HUDEP-2 (cell line): Measurements from ENCODE around the gene RNF115.
A peak's percentile ranks its signal among the peaks of the same experiment; 100 is the strongest.

Source experiments
- DNase-seq, 76 experiments: peaks; one replicate each; lab custom pipeline; 2025; ENCODE audit not compliant: unreplicated experiment in 76 of 76; lab: John Stamatoyannopoulos, UW

The RNF115 gene

DNA sequence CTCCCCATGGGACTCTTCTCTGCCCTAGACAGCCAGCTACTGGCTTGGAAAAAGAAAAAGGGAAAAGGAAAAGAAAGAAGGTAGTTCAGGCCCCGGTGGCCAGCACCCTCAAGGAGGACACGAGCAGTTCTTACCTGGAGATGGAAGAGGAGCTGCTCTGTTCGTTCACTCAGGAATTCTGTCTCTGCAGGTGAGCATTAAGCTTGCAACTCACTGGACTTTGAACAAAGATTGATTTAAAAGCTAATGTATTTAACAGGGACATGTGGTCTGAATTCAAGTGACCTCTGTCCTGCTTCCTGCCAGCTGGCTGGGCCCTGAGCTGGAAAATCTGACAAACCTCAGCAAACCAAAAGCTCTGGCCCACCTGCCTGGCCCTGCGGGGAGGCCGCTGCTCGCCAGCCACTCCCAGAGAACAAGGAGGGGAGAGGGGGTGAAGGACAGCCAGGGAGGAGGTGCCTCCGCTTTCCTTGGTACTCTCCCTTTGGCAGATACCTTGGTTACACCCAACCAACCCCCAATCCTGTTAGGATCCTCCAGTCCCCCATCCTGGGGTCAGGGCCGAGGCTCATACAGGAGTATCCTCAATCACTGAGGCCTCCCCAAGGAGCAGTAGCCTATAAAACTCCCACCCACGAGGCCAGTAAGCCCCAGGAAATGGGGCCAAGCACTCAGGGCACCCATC is 116.6 kb downstream of the RNF115 start, which contains the start of gene PDZK1:
Gene PDZK1 (minus strand): TSS at position 186 of the 685 bp plus-strand sequence. CDS start 19,347 bp downstream, outside the sequence.
- no peak for DNase-seq

DNA sequence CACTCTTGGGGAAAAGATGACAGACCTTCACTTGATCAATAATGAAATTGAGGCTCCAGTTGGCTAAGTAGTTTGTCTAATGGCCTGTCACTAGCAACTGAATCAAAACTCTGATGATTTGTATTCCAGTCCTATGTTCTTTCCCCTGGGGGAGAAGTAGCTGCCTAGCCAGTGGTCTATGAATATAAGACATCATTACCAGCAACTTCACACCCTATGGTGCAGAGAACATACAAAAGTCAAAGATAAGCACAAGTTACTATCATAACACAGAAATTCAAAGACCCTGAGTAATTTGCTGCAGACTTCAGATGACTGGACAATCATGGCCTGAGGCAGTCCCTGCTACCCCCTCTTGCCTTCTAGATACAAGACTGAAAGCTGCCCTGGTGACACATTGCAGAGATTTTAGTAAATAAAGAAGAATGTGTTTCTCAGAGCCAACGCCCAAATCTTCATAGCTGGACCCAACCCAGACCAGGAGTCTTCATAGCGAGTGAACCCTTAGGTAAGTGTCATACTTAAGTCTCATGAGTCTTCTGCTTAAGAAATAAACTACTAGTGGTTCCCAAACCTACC is 117.7 kb downstream of the RNF115 start:
- DNase-seq, result no peak

GRCh38 chr1:145705622-145706021 is 118.3 kb downstream of the RNF115 start:
- no peak for DNase-seq

- DNase-seq, result no peak
Measured at GRCh38 chr1:145702826-145703225, 121.1 kb downstream of the RNF115 start.

DNA sequence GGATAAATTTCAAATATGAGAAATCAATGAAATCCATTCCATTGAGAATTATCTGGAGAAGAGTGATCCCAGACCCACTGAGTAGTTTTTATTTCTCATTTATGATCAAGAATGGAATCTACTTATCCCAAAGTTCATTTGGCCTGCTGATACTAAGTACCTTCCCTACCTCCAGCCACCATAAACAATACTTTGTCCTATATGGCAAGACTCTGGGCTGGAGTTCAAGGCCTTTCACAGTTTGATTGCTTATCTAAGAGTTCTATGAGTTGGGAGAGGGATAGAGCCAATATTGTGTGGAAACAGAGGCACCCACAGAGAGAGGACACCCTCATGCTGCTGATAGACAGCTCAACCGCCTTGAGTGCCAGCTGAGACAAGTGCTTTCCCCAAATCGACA is 121.8 kb downstream of the RNF115 start:
- no peak for DNase-seq

GRCh38 chr1:145701306-145701862 is 122.5 kb downstream of the RNF115 start:
- no peak for DNase-seq

GRCh38 chr1:145696630-145696960 is 127.3 kb downstream of the RNF115 start:
- no peak for DNase-seq

DNA sequence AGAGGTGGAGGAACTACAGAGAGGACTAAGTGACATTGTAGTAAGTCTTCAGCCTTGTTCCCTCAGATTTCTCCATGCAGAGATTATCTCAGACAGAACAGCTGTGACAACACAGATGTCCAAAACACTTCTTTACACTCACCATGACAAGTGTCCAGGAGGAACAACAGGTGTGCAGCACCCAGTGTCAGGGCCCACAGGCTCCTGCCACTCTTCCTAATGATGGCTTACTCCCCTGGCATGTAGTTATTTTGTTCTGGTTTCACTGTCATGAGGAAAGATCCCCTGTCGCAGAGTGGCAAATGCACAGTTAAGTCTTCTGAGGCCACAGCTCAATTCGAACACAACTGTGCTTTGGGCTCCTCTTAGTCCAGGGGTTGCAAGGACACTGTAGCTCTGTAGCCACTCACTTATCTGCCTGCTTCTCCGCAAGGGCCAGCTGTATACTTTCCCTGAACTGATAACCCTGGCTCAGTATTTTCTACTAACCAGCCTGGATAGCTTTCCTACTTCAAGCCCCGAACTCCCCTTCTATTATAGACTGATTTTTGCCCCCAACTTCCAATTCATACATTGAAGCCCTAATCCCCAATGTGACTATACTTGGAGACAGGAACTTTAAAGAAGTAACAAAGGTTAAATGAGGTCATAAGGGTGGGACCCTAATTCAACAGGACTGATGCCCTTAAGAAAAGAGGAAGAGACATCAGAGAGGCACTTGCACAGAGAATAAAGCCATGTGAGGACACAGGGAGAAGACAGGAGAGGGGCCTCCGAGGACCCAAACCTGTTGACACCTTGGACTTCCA is 127.9 kb downstream of the RNF115 start:
- no peak for DNase-seq

- no peak for DNase-seq
Measured at GRCh38 chr1:145692785-145693443, 131.0 kb downstream of the RNF115 start.

- DNase-seq, result peak in 12 of 76 experiments; percentile 9 to 43 (median 20)
Measured at GRCh38 chr1:145690587-145691558, 133.0 kb downstream of the RNF115 start.

GRCh38 chr1:145689922-145690321 is 134.0 kb downstream of the RNF115 start:
- no peak for DNase-seq

DNA sequence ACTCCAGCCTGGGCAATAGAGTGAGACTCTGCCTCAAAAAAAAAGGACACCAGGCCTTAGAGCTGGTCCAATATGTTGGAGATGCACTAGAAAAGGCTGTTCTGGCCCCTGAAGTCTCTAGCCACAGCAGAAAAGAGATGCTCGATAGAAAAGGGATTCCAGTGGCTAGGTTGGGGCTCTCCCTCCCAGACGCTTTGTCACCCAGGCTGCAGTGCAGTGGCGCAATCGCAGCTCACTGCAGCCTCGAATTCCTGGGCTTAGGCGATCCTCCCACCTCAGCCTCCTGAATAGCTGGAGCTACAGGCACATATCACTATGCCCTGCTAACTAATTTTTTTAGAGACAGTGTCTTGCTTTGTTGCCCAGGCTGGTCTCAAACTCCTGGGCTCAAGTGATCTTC is 135.0 kb downstream of the RNF115 start:
- no peak for DNase-seq
